K562 treated with DMSO at 1 percent for 24 hours (cell line): ENCODE data around the gene SLC25A26. TPM values are rescaled to one million over a fixed set of nuclear protein-coding genes. Genes with fewer than 3 reads are reported as not detected.

ENCODE experiments used
- total RNA-seq: library from RNA; unstranded; fragments of 300-600 nt; gene quantifications from 2 replicates; pipeline ENCODE4 v1.2.3, GENCODE V29; 2022; ENCODE audit warnings: low read depth; ENCODE audit not compliant: insufficient read depth

The SLC25A26 gene
- total RNA-seq: 8.3 and 10.8 TPM in 2 replicates

GRCh38 chr3:66220602-66221377 is at the start of gene SLC25A26:
SLC25A26 (plus strand) TSS chr3:66221001; CDS start chr3:66221095, 94 bp downstream.

Other genes with a start within 250 kb of the SLC25A26 start
- gene MAGI1, start 182.1 kb upstream of the SLC25A26 start, total RNA-seq: 12.6 and 15.1 TPM in 2 replicates